Stimulated activated CD8-positive, alpha-beta memory T cell treated with anti-CD3 and anti-CD28 coated beads, Interleukin-7, amount 100 ng/mL, for 4 hours (primary cell): ENCODE measurements around the gene SLC4A7.
"Not testable (repeated sequence)": the region's sequence is repeated elsewhere in the genome, so short reads cannot be mapped to it uniquely, and the experiment has no call there.

Experiments used
- DNase-seq, 2 donors: peaks; one replicate each; pipeline ENCODE4 v3.0.0-alpha.2; 2020; ENCODE audit warnings: low read depth in 2 of 2

The SLC4A7 gene

DNA sequence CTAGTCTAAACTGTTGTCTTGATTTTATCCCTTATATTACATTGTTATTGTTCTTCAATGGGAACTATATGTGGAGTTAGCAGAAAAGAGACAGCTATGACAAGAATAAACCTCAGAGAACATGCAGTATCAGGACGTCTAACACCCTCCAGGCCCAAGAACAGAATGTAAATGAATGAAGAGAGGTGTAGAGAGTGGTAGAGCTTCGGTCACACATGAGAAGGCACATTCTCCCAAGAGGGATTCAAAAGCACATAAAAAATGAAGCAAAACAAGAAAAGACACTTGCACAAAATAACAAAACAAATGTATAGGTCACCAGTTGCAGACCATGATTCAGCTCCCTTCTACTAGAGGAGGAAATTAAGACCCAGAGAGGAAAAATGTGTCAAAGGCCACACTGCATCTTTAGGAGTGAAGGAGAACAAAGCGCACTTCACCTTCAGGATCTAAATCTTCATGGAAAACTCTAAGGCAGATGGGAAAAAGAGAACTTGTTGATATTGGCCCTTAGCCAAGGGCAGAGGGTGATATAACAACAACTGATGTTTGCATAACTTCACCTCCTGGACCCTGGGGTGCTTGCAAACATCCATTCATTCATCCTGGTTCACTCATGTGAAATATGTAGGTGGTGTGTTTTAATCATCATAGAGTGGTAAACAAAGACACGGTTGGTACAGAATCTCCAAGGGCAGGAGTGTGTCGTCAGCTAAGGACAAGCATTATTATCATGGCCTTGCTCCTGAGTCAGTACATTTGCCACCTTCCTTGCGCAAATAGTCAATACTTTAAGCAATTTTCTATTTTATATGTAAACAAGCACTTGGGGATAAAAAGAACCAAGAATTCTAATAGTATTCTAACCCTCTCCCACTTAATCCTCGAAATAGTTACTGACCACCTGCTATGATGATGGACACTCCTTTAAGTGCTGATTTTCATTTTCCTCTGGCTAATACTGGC lies 123.8 kb downstream of the SLC4A7 start:
- DNase-seq, result no peak

- no peak for DNase-seq
These were observed 125.8 kb downstream of the SLC4A7 start for GRCh38 chr3:27358372-27358771.

DNA sequence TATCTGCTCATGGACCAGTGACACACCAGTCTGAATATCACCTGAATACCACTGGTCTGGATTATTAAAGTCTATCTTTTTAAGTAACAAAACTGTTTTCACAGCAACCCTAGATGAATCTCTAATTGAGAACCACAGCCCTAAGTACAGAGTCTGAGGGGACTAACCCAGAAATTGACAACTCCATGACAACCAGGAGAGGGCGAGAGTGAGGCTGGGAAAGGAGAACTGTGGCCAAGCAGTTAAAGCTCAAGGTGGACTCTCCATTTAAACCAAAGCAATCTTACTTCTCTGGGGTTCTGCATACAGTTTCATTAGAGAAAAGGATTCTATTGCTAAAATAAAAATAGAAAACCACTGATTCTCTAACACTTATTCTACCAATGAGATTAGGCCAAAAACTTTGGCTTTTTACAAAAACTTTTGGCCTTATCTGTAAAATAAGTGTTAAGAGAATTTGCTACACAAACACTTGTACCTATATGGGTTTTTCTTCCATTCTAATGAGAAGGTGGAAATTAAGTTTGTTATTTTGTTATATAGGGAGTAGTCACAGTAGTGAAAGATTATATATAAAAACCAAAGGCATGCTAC lies 126.4 kb downstream of the SLC4A7 start:
- peak; percentile 33 to 41 for DNase-seq

GRCh38 chr3:27356976-27357375 lies 127.2 kb downstream of the SLC4A7 start:
- DNase-seq, result no peak

- no peak for DNase-seq
These were observed 129.5 kb downstream of the SLC4A7 start for GRCh38 chr3:27354588-27355203.

DNA sequence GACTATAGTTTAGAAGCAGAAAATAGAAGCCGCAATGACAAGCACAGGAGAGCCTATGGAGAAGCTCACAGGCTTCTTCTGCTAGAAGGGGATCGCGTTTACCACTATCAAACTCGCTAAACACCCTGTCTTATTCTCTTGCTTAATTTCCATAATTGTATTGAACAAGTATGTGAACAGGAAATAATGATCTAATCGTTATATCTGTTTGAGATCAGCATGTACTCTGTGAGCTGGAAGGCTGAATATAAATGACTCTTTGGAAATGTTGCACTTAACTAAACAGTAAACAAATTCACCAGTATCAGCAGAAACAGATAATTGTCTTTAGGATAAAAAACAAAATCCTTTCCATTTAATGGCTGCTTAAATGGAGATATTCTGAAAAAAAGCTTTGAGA lies 130.0 kb downstream of the SLC4A7 start:
- no peak for DNase-seq

DNA sequence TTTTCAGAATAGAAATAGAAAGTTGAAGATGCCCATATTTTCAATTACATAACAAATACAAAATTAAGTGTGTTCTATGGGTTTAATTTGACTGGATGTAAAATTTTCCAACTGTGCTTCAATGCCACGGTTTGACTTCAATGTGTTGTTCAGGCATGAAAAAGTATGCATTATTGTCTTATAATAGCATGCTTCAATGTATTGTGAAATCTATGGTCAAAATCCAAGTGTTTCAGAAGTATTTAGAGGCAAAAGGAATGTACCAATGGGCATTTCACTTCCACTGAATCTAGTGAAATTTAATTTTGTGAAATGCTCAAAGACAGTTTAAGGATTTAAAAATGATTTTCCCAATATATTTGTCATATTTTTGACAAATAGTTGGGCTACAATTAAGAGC lies 131.0 kb downstream of the SLC4A7 start:
- DNase-seq, result no peak

DNA sequence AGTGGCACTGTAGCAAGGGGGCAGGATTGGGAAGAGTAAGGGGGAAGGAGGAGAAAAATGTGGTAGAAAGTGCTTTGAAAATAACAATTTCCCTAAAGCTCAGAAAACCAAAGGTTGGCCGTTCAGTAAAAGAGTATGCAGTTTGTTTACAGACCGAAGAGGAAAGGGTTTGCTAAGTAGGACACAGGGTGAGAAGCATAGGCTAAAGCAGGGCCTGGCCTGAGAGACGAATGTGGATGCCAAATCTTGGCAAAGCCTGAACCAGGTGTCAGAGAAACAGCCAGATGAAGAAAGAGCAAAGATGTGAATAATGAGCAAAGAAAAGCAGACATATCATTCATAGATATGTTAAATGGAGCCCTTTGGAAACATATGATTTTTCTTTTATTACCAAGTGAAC lies 132.1 kb downstream of the SLC4A7 start:
- no peak for DNase-seq

DNA sequence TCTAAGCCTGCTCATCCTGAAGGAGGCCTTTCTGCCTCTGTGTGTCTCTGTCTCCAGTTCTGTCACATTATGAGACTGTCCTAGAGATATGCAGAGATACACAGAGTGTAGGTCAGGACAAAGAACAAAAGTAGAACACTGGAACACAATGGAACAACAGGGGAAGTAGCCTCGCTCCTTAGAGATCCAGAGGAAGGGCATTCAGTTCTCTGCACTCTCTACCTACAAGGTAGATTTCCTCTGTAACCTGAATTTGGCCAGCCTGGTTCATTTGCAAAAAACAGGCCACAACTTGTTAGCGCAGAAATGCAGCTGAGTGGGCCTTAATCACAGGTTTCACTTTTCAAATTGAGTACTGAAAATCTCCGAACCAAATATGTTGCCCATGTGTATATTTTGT lies 134.4 kb downstream of the SLC4A7 start:
- no peak for DNase-seq

DNA sequence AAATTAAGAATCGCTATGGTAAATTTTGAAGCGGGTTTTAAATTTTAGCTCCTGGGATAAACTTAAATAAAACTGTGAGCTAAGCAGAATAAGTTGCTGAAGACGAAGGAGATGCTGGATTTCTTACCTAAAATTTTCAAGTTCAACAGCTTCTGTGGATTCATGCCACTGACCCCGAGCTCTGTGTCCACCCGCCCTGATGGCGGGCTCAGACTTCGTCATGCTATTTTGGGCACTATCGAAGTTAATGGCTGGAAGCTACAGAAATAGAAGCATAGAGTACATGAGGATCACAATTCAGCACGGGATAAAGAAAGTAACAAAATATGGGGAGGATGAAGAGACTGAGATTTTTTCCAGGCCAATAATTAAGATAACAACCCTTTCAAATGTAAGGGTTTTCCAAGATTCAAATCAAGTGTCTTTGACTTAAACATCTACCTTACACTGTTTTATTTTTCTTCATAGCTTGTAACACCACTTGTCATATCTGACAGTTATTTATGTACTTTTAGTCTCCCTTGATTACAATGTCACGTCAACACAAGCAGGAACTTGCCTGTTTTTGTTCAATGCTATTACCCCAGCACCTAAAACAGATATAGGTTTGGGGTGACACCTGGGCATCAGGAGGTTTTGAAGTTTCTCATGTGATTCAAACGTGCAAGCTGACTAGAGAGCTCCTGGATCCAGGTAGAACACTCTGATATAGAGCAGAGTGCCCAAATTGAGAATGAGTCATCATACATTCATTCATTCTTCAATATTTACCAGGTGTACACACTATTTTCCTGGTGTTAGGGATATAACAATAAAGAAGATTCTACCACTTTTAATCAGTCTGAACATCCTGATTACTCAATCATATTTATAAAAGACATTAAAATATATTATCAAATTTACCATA lies 138.0 kb downstream of the SLC4A7 start:
- no peak for DNase-seq

DNA sequence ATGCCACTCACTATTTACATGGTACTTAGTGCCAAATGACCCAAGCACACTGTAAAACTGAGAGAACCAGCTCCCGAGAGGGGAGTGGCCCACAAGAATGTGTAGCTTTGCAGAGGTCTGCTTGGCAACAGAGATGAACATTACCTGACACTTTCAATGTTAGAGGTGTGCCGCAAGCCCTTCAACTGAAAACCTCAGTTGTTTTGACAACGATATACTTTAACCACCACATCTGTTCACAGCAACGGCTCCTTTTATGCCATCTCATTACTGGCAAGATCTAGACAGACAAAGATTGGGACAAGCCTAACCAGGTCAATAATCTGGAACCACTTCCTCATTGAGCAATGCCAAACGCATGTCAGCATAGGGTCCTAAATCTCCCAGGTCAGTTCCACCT lies 138.7 kb downstream of the SLC4A7 start:
- no peak for DNase-seq

- no peak for DNase-seq
These were observed 139.1 kb downstream of the SLC4A7 start for GRCh38 chr3:27345045-27345444.

DNA sequence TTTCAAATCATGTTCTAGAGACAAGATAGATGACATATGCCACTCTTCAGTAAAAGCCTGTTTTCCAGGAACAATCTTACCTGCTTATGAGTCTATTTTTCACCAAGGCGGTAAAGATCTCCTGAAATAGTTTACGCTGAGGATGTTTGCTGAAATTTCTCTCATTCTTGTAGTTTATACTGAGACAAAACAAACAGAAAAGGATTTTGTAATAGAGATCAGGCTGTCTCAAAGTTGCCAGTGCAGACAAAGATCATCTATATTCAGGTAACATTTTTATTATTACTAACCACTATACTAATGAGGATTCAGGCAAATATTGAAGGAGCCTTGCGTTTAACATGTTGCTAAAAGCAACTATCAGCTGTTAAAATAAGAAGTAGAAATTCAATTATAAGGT lies 140.0 kb downstream of the SLC4A7 start:
- DNase-seq, result no peak

GRCh38 chr3:27342267-27342666 lies 141.9 kb downstream of the SLC4A7 start:
- no peak for DNase-seq

- no peak for DNase-seq
These were observed 143.7 kb downstream of the SLC4A7 start for GRCh38 chr3:27340534-27340933.

DNA sequence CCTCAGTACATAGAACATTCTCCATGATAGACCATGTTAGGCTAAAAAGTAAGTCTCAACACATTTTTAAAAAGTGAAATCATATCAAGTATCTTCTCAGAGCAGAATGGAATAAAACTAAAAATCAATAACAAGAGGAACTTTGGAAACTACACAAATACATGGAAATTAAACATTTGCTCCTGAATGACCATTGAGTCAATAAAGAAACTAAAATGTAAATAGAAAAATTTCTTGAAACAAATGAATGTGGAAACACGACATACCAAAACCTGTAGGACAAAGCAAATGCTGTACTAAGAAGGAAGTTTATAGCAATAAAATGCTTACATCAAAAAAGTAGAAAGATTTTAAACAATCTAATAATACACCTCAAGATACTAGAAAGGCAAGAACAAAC lies 148.6 kb downstream of the SLC4A7 start:
- no peak for DNase-seq

DNA sequence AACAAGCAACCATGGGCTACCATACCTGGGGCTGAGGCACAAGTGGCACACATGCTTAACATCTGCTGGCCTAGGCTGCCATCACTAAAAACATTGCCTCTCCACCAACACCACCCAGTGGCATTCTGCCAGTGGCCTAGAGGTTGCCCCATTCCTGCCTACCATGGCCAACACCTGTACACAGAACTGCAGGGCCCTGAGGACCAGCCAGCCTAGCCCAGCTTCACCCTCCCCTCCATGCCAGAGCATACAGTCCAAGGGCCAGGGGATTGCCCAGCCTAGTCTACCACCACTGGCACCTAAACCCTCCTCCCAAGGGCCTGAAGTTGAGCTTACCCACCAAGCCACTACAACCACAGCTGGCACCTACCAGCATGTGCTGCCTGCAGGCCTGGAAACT lies 150.3 kb downstream of the SLC4A7 start:
- no peak for DNase-seq

- DNase-seq, result not testable (repeated sequence)
These were observed 155.0 kb downstream of the SLC4A7 start for GRCh38 chr3:27328982-27329762.

GRCh38 chr3:27326629-27327545 lies 157.3 kb downstream of the SLC4A7 start:
- DNase-seq, result no peak

- DNase-seq, result no peak
These were observed 158.0 kb downstream of the SLC4A7 start for GRCh38 chr3:27326202-27326601.
